WERI-Rb-1 (cell line): ENCODE results near the gene MAPK1IP1L.

Source experiments
- DNase-seq: peaks from one replicate; pipeline ENCODE4 v3.0.0-alpha.2; 2020
- H3K27ac ChIP-seq: fragments of 250-450 bp; sonication (Bioruptor Pico); 2 replicates; pipeline ENCODE4 v1.5.1; 2020; ENCODE audit warnings: mild to moderate bottlenecking, moderate library complexity
- H3K27me3 ChIP-seq: fragments of 250-450 bp; sonication (Bioruptor Pico); 2 replicates; pipeline ENCODE4 v1.5.1; 2021; ENCODE audit warnings: mild to moderate bottlenecking, low read depth, moderate library complexity; ENCODE audit not compliant: insufficient read depth, severe bottlenecking
- H3K36me3 ChIP-seq: fragments of 250-450 bp; sonication (Bioruptor Pico); 2 replicates; pipeline ENCODE4 v1.5.1; 2020; ENCODE audit warnings: mild to moderate bottlenecking, moderate library complexity
- H3K4me3 ChIP-seq: 2 replicates; pipeline ENCODE4 v1.5.1; 2011; ENCODE audit warnings: low read depth, mild to moderate bottlenecking, control low read depth, low read length
- H3K9me3 ChIP-seq: fragments of 250-450 bp; sonication (Bioruptor Pico); 2 replicates; pipeline ENCODE4 v1.5.1; 2021; ENCODE audit warnings: mild to moderate bottlenecking, moderate library complexity; ENCODE audit not compliant: severe bottlenecking
- TF ChIP-seq, protein P1 (sequence below): IDR thresholded peaks from 2 replicates; pipeline ENCODE4 v1.5.1; 2011; ENCODE audit warnings: low read depth, mild to moderate bottlenecking, control low read depth, inconsistent platforms, low read length

MAPK1IP1L gene

DNA sequence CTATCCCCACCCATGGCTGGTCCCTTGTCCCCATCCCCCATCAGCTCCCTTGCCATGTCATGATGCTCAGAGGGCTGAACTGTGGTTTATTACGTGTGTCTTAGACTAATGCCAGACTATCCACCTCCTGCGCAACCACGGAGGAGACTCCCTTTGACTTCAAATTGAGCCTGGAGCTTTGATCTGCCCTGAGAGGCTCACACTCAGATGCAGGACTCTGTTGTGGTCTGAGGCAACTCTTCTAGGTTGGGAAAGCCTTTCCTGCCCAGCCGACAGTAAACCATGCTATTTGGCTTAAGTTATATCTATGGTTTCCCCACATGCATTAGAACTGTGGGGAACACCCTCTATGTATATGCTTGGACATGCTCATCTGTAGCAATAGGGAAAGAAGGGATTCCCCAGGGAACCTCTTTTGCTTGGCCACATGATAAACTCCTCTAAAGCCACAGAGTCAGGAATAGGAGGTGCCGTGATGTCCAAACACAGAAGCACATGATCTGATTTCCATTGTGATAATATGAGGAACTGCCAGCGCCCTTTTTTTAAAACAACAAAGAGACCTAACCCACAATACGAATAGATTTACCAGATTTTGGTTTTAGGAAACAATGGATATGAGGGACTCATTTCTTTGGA lies 66.5 kb downstream of the MAPK1IP1L start:
- Histone ChIP-seq H3K4me3 (no peak overlapping the region), H3K27ac (no peak overlapping the region), H3K36me3 (no peaks in the 10 kb centered on the region), H3K9me3 (no peaks in the 10 kb centered on the region), H3K27me3 (no peaks in the 10 kb centered on the region)
- TF ChIP-seq, protein P1, sequence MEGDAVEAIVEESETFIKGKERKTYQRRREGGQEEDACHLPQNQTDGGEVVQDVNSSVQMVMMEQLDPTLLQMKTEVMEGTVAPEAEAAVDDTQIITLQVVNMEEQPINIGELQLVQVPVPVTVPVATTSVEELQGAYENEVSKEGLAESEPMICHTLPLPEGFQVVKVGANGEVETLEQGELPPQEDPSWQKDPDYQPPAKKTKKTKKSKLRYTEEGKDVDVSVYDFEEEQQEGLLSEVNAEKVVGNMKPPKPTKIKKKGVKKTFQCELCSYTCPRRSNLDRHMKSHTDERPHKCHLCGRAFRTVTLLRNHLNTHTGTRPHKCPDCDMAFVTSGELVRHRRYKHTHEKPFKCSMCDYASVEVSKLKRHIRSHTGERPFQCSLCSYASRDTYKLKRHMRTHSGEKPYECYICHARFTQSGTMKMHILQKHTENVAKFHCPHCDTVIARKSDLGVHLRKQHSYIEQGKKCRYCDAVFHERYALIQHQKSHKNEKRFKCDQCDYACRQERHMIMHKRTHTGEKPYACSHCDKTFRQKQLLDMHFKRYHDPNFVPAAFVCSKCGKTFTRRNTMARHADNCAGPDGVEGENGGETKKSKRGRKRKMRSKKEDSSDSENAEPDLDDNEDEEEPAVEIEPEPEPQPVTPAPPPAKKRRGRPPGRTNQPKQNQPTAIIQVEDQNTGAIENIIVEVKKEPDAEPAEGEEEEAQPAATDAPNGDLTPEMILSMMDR: no peak
- DNase-seq: no peak

DNA sequence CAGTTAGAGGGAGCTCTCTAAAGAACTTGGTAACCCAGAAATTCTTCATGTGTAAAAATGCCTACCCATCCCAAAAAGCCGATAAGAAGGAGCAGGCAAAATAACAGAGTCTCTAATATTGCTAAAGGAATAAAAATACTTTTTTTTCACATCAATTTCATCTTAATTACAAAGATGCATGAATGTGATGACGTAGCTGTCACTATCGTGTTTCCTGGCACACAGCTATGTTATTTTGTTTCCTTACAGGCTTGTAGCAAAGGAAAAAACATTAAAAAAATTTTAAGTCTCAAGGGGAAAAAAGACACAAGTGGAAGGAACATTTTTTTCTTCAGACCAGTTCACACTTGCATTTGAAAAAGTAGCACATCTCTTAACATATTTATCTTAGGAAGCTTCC lies 67.3 kb downstream of the MAPK1IP1L start:
- Histone ChIP-seq H3K36me3 (no peaks in the 10 kb centered on the region), H3K4me3 (no peak overlapping the region), H3K27me3 (no peaks in the 10 kb centered on the region), H3K9me3 (no peaks in the 10 kb centered on the region), H3K27ac (no peak overlapping the region)
- TF ChIP-seq, protein P1: no peak
- DNase-seq: no peak
